ENCODE data around the gene SYTL5.

The SYTL5 gene

GRCh38 chrX:38106991-38107655 is 100.8 kb downstream of the SYTL5 start:
- ATAC-seq (ENCODE audit: insufficient read depth, low read depth), result no peak
- no peak overlapping the region for H3K4me3 ChIP-seq (ENCODE audit: low read depth in 1 of 2, low read length in 2 of 2)
- H3K27me3 ChIP-seq (ENCODE audit: insufficient read depth, low read length, poor library complexity), result no peaks in the 10 kb centered on the region
- H3K27ac ChIP-seq (ENCODE audit: low read length), result no peak overlapping the region
- no peaks in the 10 kb centered on the region for H3K9me3 ChIP-seq (ENCODE audit: insufficient read depth, low read length, severe bottlenecking)
- no peak overlapping the region for H3K4me2 ChIP-seq (ENCODE audit: insufficient read depth, low read length)
- no peaks in the 10 kb centered on the region for H3K79me2 ChIP-seq (ENCODE audit: insufficient read depth, low read length)
- TF ChIP-seq CTCF (IDR thresholded peaks at IDR 0.05; ENCODE audit: borderline replicate concordance, extremely low read depth, low read length, poor library complexity, severe bottlenecking) (no peak), EZH2 (IDR thresholded peaks at IDR 0.05; ENCODE audit: borderline replicate concordance, low read depth, low read length, severe bottlenecking) (no peak)
- H3K36me3 ChIP-seq (ENCODE audit: insufficient read depth, low read length), result no peaks in the 10 kb centered on the region
- no peak overlapping the region for H2AFZ ChIP-seq (ENCODE audit: low read depth, low read length)
- no peak for DNase-seq
- no peaks in the 10 kb centered on the region for H4K20me1 ChIP-seq (ENCODE audit: insufficient read depth, low read length)
- no peaks in the 10 kb centered on the region for H3K4me1 ChIP-seq (ENCODE audit: insufficient read depth, low read length)
- H3K9ac ChIP-seq (ENCODE audit: low read depth, low read length), result no peak overlapping the region

- Histone ChIP-seq H3K4me1 (ENCODE audit: insufficient read depth, low read length) (no peaks in the 10 kb centered on the region), H3K79me2 (ENCODE audit: insufficient read depth, low read length) (no peaks in the 10 kb centered on the region), H3K9ac (ENCODE audit: low read depth, low read length) (no peak overlapping the region), H2AFZ (ENCODE audit: low read depth, low read length) (no peak overlapping the region), H3K36me3 (ENCODE audit: insufficient read depth, low read length) (no peaks in the 10 kb centered on the region), H3K27me3 (ENCODE audit: insufficient read depth, low read length, poor library complexity) (no peaks in the 10 kb centered on the region), H3K27ac (ENCODE audit: low read length) (no peak overlapping the region), H3K4me3 (ENCODE audit: low read depth in 1 of 2, low read length in 2 of 2) (no peak overlapping the region), H4K20me1 (ENCODE audit: insufficient read depth, low read length) (no peaks in the 10 kb centered on the region), H3K9me3 (ENCODE audit: insufficient read depth, low read length, severe bottlenecking) (no peaks in the 10 kb centered on the region), H3K4me2 (ENCODE audit: insufficient read depth, low read length) (no peak overlapping the region)
- no peak for DNase-seq
- no peak for ATAC-seq (ENCODE audit: insufficient read depth, low read depth)
- no peak for TF ChIP-seq EZH2 (IDR thresholded peaks at IDR 0.05; ENCODE audit: borderline replicate concordance, low read depth, low read length, severe bottlenecking)
- TF ChIP-seq CTCF (IDR thresholded peaks at IDR 0.05; ENCODE audit: borderline replicate concordance, extremely low read depth, low read length, poor library complexity, severe bottlenecking), result no peak
Measured at GRCh38 chrX:38108364-38108763, 102.0 kb downstream of the SYTL5 start.

- Histone ChIP-seq H4K20me1 (ENCODE audit: insufficient read depth, low read length) (no peaks in the 10 kb centered on the region), H3K27me3 (ENCODE audit: insufficient read depth, low read length, poor library complexity) (no peaks in the 10 kb centered on the region), H3K4me1 (ENCODE audit: insufficient read depth, low read length) (no peaks in the 10 kb centered on the region), H3K4me2 (ENCODE audit: insufficient read depth, low read length) (no peak overlapping the region), H3K9ac (ENCODE audit: low read depth, low read length) (no peak overlapping the region), H2AFZ (ENCODE audit: low read depth, low read length) (no peak overlapping the region), H3K9me3 (ENCODE audit: insufficient read depth, low read length, severe bottlenecking) (no peaks in the 10 kb centered on the region), H3K79me2 (ENCODE audit: insufficient read depth, low read length) (no peaks in the 10 kb centered on the region), H3K27ac (ENCODE audit: low read length) (no peak overlapping the region), H3K36me3 (ENCODE audit: insufficient read depth, low read length) (no peaks in the 10 kb centered on the region), H3K4me3 (ENCODE audit: low read depth in 1 of 2, low read length in 2 of 2) (no peak overlapping the region)
- no peak for DNase-seq
- TF ChIP-seq CTCF (IDR thresholded peaks at IDR 0.05; ENCODE audit: borderline replicate concordance, extremely low read depth, low read length, poor library complexity, severe bottlenecking), result no peak
- TF ChIP-seq EZH2 (IDR thresholded peaks at IDR 0.05; ENCODE audit: borderline replicate concordance, low read depth, low read length, severe bottlenecking), result no peak
- ATAC-seq (ENCODE audit: insufficient read depth, low read depth), result no peak
Measured at GRCh38 chrX:38109042-38109898, 102.9 kb downstream of the SYTL5 start.
